GM20000 (cell line): ENCODE data around the gene TSPAN3.

Experiments
- DNase-seq: peaks from one replicate; pipeline ENCODE4 v3.0.0; 2012; ENCODE audit warnings: low spot score
- TF ChIP-seq, protein P1 (sequence below): IDR thresholded peaks from 2 replicates; pipeline ENCODE4 v1.5.1; 2012; ENCODE audit warnings: mild to moderate bottlenecking, control low read depth; ENCODE audit errors: extremely low read depth, missing control alignments

Gene TSPAN3

GRCh38 chr15:77020348-77021087 lies 50.4 kb downstream of the TSPAN3 start:
- TF ChIP-seq, protein P1, sequence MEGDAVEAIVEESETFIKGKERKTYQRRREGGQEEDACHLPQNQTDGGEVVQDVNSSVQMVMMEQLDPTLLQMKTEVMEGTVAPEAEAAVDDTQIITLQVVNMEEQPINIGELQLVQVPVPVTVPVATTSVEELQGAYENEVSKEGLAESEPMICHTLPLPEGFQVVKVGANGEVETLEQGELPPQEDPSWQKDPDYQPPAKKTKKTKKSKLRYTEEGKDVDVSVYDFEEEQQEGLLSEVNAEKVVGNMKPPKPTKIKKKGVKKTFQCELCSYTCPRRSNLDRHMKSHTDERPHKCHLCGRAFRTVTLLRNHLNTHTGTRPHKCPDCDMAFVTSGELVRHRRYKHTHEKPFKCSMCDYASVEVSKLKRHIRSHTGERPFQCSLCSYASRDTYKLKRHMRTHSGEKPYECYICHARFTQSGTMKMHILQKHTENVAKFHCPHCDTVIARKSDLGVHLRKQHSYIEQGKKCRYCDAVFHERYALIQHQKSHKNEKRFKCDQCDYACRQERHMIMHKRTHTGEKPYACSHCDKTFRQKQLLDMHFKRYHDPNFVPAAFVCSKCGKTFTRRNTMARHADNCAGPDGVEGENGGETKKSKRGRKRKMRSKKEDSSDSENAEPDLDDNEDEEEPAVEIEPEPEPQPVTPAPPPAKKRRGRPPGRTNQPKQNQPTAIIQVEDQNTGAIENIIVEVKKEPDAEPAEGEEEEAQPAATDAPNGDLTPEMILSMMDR = no peak
- no peak for DNase-seq

- no peak for DNase-seq
- TF ChIP-seq, protein P1 = no peak
These were observed 51.2 kb downstream of the TSPAN3 start for GRCh38 chr15:77019521-77020331.

GRCh38 chr15:77018796-77019505 lies 52.0 kb downstream of the TSPAN3 start:
- TF ChIP-seq, protein P1 = no peak
- DNase-seq = no peak

DNA sequence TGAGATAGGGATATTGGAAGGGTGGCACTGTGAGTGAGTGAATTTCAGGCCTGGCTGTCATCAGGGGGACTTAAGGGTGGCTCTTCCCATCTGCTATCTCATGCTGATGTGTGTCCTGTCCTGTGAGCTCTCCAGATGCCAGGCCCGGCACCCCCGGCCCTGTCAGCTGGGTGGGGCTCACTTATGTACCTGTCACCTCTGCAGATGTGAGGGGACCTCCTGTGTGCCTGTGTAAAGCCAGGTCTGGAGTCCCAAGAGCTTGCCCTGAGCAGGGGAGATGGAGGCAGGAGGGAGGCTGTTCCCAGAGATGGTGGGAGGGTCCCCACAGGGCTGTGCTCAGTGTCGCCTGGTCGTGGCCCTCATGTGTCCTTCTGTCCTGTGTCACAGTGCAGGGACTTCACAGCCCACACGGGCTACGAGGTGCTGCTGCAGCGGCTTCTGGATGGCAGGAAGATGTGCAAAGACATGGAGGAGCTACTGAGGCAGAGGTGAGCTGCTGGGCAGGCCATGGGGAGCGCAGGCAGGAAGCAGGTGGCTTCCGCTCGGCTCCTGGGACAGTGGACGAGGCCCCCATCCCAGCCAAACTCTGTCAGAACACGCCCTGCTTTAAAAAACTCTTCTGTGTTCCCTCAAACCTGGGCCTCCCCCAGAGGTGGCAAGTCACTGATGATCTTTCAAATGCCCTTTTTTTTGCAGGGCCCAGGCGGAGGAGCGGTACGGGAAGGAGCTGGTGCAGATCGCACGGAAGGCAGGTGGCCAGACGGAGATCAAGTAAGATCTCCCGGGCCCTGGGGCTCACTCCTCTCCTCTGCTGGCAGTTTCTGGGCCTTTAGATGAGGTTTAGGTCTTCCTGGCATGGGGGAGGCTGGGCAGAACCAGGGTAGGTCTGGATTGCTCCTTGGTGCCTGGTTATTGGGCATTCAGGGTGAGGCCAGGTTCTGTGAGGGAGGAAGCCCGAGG lies 52.9 kb downstream of the TSPAN3 start:
- DNase-seq = no peak
- TF ChIP-seq, protein P1 = no peak

GRCh38 chr15:77017091-77017660 lies 53.7 kb downstream of the TSPAN3 start:
- TF ChIP-seq, protein P1 = no peak
- DNase-seq = no peak

DNA sequence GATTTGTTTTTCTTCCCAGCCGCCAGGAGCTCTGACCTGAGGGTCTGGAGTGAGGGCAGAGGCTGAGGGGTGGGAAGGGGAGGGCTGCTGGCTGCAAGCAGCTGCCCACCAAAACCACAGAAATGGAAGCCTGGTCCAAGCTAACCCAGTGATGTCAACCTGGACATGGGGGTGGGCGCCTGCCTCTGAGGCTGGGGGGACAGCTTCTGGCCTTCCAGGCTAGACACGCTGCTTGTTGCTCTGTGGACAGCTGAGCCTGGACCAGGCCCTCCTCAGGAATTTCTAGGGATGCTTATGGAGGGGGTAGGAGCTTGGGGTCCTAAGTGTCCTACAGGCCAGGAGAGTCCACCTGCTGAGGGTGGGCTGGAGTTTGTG lies 54.6 kb downstream of the TSPAN3 start:
- TF ChIP-seq, protein P1 = no peak
- DNase-seq = no peak
